Caco-2 (cell line): ENCODE data around the gene PLCH1. TPM values are rescaled to one million over a fixed set of nuclear protein-coding genes. Genes with fewer than 3 reads are reported as not detected.

ENCODE experiments used
- BruUV-seq: library from RNA; stranded (reverse); fragments of 400-500 nt; replicated peaks from 2 replicates; lab custom pipeline; 2021; lab: Mats Ljungman, UMichigan
- CTCF ChIA-PET: fragments of 300-600 bp; sonication (Branson Sonifier 250); formaldehyde crosslinking; loops from one replicate; lab custom pipeline; 2022; ENCODE audit warnings: antibody characterized with exemption; lab: Charles Lee
- POLR2A ChIA-PET: fragments of 300-600 bp; sonication (Branson Sonifier 250); formaldehyde crosslinking; loops from one replicate; lab custom pipeline; 2022; ENCODE audit warnings: antibody characterized with exemption; lab: Charles Lee
- DNase-seq, 2 experiments: peaks; one replicate each; pipeline versions ENCODE4 v3.0.0 to v3.0.0-alpha.2; 2020 to 2022
- H3K27me3 ChIP-seq: replicated peaks from 2 replicates; pipeline ENCODE4 v1.6.0; 2011; ENCODE audit warnings: low read length; ENCODE audit not compliant: control insufficient read depth, insufficient read depth
- H3K36me3 ChIP-seq: 2 replicates; pipeline ENCODE4 v1.5.1; 2011; ENCODE audit warnings: low read length; ENCODE audit not compliant: control insufficient read depth, insufficient read depth
- H3K4me1 ChIP-seq: fragments of 250-450 bp; sonication (Bioruptor Pico); 2 replicates; pipeline ENCODE4 v1.5.1; 2020; ENCODE audit warnings: mild to moderate bottlenecking
- H3K4me3 ChIP-seq: 2 replicates; pipeline ENCODE4 v1.5.1; 2011; ENCODE audit warnings: low read depth, mild to moderate bottlenecking, control low read depth, low read length
- H3K9me3 ChIP-seq: fragments of 250-450 bp; sonication (Bioruptor Pico); 2 replicates; pipeline ENCODE4 v1.5.1; 2020; ENCODE audit warnings: mild to moderate bottlenecking, moderate library complexity
- H3K27ac Mint-ChIP-seq: one replicate; pipeline ENCODE4 v1.8.0; 2022; ENCODE audit warnings: mixed read lengths; ENCODE audit not compliant: unreplicated experiment
- H3K27me3 Mint-ChIP-seq: one replicate; pipeline ENCODE4 v1.8.0; 2022; ENCODE audit warnings: mixed read lengths; ENCODE audit not compliant: insufficient read depth, unreplicated experiment
- H3K36me3 Mint-ChIP-seq: one replicate; pipeline ENCODE4 v1.8.0; 2022; ENCODE audit warnings: mild to moderate bottlenecking, mixed read lengths; ENCODE audit not compliant: insufficient read depth, unreplicated experiment
- H3K4me1 Mint-ChIP-seq: one replicate; pipeline ENCODE4 v1.8.0; 2022; ENCODE audit warnings: low read depth, mixed read lengths; ENCODE audit not compliant: unreplicated experiment
- H3K4me3 Mint-ChIP-seq: one replicate; pipeline ENCODE4 v1.8.0; 2022; ENCODE audit warnings: mild to moderate bottlenecking, moderate library complexity, mixed read lengths; ENCODE audit not compliant: unreplicated experiment
- H3K9me3 Mint-ChIP-seq: one replicate; pipeline ENCODE4 v1.8.0; 2022; ENCODE audit warnings: mixed read lengths; ENCODE audit not compliant: unreplicated experiment
- CTCF ChIP-seq, 2 experiments: fragments of 200-600 bp in 1 of 2; IDR thresholded peaks; 1 replicate in 1 of 2; 2 replicates in 1 of 2; pipeline versions ENCODE4 v1.5.1 to v1.8.0; 2011 to 2022; ENCODE audit warnings: antibody characterized with exemption in 1 of 2, control low read depth in 1 of 2, inconsistent platforms in 1 of 2, low read depth in 1 of 2, low read length in 1 of 2, mild to moderate bottlenecking in 1 of 2, moderate library complexity in 1 of 2; ENCODE audit not compliant: insufficient read depth in 1 of 2, severe bottlenecking in 1 of 2, unreplicated experiment in 1 of 2
- intact Hi-C: fragments of 100-400 bp; cut with micrococcal nuclease; formaldehyde crosslinking; loops from one replicate; pipeline ENCODE4 v1.10.0; 2022; ENCODE audit not compliant: unreplicated experiment
- total RNA-seq: library from RNA; stranded (reverse); gene quantifications from 2 replicates; pipeline ENCODE4 v1.2.3, GENCODE V29; 2022

The PLCH1 gene
- total RNA-seq, 1 experiment from 2014 or later = 3.1 TPM

- H3K4me1 Mint-ChIP-seq = no peaks in the 10 kb centered on the region
- H3K4me3 Mint-ChIP-seq = no peak overlapping the region
- H3K27me3 Mint-ChIP-seq = no peaks in the 10 kb centered on the region
- intact Hi-C loops = loop anchor here (10.0 kb wide), 2 partner anchors 143 to 243 kb away; partner anchors contain the start of gene MME
- no peak overlapping the region for H3K27ac Mint-ChIP-seq
- Histone ChIP-seq H3K4me3 (no peak overlapping the region), H3K36me3 (no peaks in the 10 kb centered on the region), H3K27me3 (no peaks in the 10 kb centered on the region), H3K9me3 (no peaks in the 10 kb centered on the region), H3K4me1 (no peaks in the 10 kb centered on the region)
- ChIA-PET POLR2A (no interaction called here), CTCF (no interaction called here)
- H3K9me3 Mint-ChIP-seq = no peaks in the 10 kb centered on the region
- TF ChIP-seq CTCF (IDR thresholded peaks at IDR 0.05; ENCODE audit: insufficient read depth in 1 of 2, low read depth in 1 of 2, low read length in 1 of 2, severe bottlenecking in 1 of 2, unreplicated experiment in 1 of 2) = no peak
- no TSS peak for BruUV-seq
- H3K36me3 Mint-ChIP-seq = no peaks in the 10 kb centered on the region
- no peak for DNase-seq
Measured at GRCh38 chr3:155327430-155327829, 417.4 kb downstream of the PLCH1 start.

- no peak overlapping the region for H3K27ac Mint-ChIP-seq
Measured at GRCh38 chr3:155326901-155327300, 418.0 kb downstream of the PLCH1 start.

GRCh38 chr3:155326244-155326643 is 418.6 kb downstream of the PLCH1 start:
- H3K27me3 ChIP-seq = no peaks in the 10 kb centered on the region
- Mint-ChIP-seq H3K4me1 (no peaks in the 10 kb centered on the region), H3K9me3 (no peaks in the 10 kb centered on the region), H3K36me3 (no peaks in the 10 kb centered on the region), H3K4me3 (no peak overlapping the region), H3K27ac (no peak overlapping the region), H3K27me3 (no peaks in the 10 kb centered on the region)
- no TSS peak for BruUV-seq
- CTCF ChIA-PET = no interaction called here
- TF ChIP-seq CTCF (IDR thresholded peaks at IDR 0.05; ENCODE audit: insufficient read depth in 1 of 2, low read depth in 1 of 2, low read length in 1 of 2, severe bottlenecking in 1 of 2, unreplicated experiment in 1 of 2) = no peak
- no peak overlapping the region for H3K4me3 ChIP-seq
- DNase-seq = no peak
- H3K9me3 ChIP-seq = no peaks in the 10 kb centered on the region
- intact Hi-C loops = loop anchor here (10.0 kb wide), 2 partner anchors 141 to 241 kb away; partner anchors contain the start of gene MME
- no peaks in the 10 kb centered on the region for H3K36me3 ChIP-seq
- H3K4me1 ChIP-seq = no peaks in the 10 kb centered on the region
- POLR2A ChIA-PET = no interaction called here

More at GRCh38 chr3:155326901-155327300, 418.0 kb downstream of the PLCH1 start:
- Histone ChIP-seq H3K36me3 (no peaks in the 10 kb centered on the region), H3K9me3 (no peaks in the 10 kb centered on the region), H3K4me1 (no peaks in the 10 kb centered on the region), H3K4me3 (no peak overlapping the region), H3K27me3 (no peaks in the 10 kb centered on the region)
- Mint-ChIP-seq H3K27me3 (no peaks in the 10 kb centered on the region), H3K4me3 (no peak overlapping the region), H3K36me3 (no peaks in the 10 kb centered on the region), H3K9me3 (no peaks in the 10 kb centered on the region), H3K4me1 (no peaks in the 10 kb centered on the region)
- CTCF ChIA-PET = no interaction called here
- TF ChIP-seq CTCF (IDR thresholded peaks at IDR 0.05; ENCODE audit: insufficient read depth in 1 of 2, low read depth in 1 of 2, low read length in 1 of 2, severe bottlenecking in 1 of 2, unreplicated experiment in 1 of 2) = no peak
- BruUV-seq = no TSS peak
- POLR2A ChIA-PET = no interaction called here
- no peak for DNase-seq
- intact Hi-C loops = loop anchor here (10.0 kb wide), 2 partner anchors 142 to 242 kb away; partner anchors contain the start of gene MME

Other genes with a start within 250 kb of the PLCH1 start
- 4.2 and 5.4 TPM in 2 replicates for gene C3orf33, start 61.2 kb upstream of the PLCH1 start, total RNA-seq
- 19.6 TPM in 2 replicates for gene SLC33A1, start 109.4 kb upstream of the PLCH1 start, total RNA-seq
- gene GMPS, start 125.6 kb upstream of the PLCH1 start, total RNA-seq = 90.7 and 102 TPM in 2 replicates